NB4 (cell line): ENCODE data around the gene CDH23.

Experiments
- CTCF ChIP-seq: IDR thresholded peaks from one replicate; pipeline ENCODE4 v1.5.1; 2012; ENCODE audit warnings: low read depth, low read length
- MAX ChIP-seq: IDR thresholded peaks from 2 replicates; pipeline ENCODE4 v1.6.1; 2011; ENCODE audit warnings: low read depth, low read length
- MYC ChIP-seq: IDR thresholded peaks from 2 replicates; pipeline ENCODE4 v1.6.1; 2011; ENCODE audit warnings: low read depth, low read length
- POLR2A ChIP-seq: IDR thresholded peaks from 2 replicates; pipeline ENCODE4 v1.6.1; 2011; ENCODE audit warnings: mild to moderate bottlenecking; ENCODE audit not compliant: insufficient read length; ENCODE audit errors: extremely low read depth

DNA sequence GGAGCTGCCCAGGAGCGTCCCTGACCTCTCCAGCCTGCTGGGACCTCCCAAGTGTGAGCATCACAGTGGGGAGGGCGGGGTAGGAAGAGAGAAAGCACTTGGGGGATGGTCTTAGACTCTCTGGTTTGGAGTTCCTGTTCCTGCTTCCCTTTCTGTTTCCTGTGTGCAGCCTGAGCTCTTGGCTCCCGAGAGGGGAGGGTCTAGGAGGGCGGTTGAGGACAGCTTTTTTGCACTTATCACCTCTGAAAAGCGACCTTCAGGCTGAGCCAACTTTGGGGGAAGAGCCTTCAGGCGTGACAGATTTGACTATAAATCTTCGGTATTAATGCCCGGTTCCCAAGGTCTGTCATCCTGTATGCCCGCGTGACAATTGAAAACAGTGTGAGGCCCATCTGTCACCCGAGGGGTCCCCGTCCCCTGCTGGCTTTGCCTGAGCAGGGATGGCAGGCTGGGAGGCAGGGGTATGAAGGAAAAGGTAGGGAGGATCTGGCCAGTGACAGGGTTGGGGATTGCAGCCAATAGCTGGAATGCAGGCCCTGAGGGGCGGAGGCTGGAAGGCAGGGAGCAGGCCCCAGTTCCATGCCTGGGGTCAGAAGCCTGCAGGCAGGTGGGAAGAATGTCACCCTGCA, 78.6 kb downstream of the CDH23 start:
- TF ChIP-seq CTCF (no peak), POLR2A (no peak), MAX (no peak), MYC (no peak)
